Keratinocyte (primary cell): ENCODE measurements around the gene DMBX1.

Experiments
- EZH2 ChIP-seq: IDR thresholded peaks from one replicate; pipeline ENCODE4 v1.6.1; 2012; ENCODE audit warnings: inconsistent platforms, mild to moderate bottlenecking, low read length, moderate library complexity
- TF ChIP-seq, protein P1 (sequence below), 3 experiments: IDR thresholded peaks in 1 of 3; conservative IDR thresholded peaks in 1 of 3; optimal IDR thresholded peaks in 1 of 3; 2 replicates in 2 of 3; 3 replicates in 1 of 3; pipeline versions ENCODE3 to v1.5.1; 2011; ENCODE audit warnings: low read length in 3 of 3, mild to moderate bottlenecking in 3 of 3, moderate library complexity in 2 of 3, control low read depth in 1 of 3, inconsistent platforms in 1 of 3; ENCODE audit not compliant: insufficient read depth in 2 of 3; ENCODE audit errors: extremely low read depth in 1 of 3

GRCh38 chr1:46533179-46533864 is 43.7 kb downstream of the DMBX1 start:
- TF ChIP-seq, protein P1, sequence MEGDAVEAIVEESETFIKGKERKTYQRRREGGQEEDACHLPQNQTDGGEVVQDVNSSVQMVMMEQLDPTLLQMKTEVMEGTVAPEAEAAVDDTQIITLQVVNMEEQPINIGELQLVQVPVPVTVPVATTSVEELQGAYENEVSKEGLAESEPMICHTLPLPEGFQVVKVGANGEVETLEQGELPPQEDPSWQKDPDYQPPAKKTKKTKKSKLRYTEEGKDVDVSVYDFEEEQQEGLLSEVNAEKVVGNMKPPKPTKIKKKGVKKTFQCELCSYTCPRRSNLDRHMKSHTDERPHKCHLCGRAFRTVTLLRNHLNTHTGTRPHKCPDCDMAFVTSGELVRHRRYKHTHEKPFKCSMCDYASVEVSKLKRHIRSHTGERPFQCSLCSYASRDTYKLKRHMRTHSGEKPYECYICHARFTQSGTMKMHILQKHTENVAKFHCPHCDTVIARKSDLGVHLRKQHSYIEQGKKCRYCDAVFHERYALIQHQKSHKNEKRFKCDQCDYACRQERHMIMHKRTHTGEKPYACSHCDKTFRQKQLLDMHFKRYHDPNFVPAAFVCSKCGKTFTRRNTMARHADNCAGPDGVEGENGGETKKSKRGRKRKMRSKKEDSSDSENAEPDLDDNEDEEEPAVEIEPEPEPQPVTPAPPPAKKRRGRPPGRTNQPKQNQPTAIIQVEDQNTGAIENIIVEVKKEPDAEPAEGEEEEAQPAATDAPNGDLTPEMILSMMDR (optimal IDR thresholded peaks at IDR 0.05 in 1 of 3, IDR thresholded peaks at IDR 0.05 in 1 of 3, conservative IDR thresholded peaks at IDR 0.05 in 1 of 3; ENCODE audit: extremely low read depth in 1 of 3, insufficient read depth in 2 of 3, low read length in 3 of 3) = no peak
- no peak for TF ChIP-seq EZH2
